ENCODE measurements around the gene SNX22.

- TF ChIP-seq CTCF (IDR thresholded peaks at IDR 0.05; ENCODE audit: low read depth, low read length) (no peak), EZH2phosphoT487 (IDR thresholded peaks at IDR 0.05; ENCODE audit: low read depth) (no peak)
These were observed 5.5 kb upstream of the SNX22 start for GRCh38 chr15:64146041-64146440.
